ENCODE results near the gene CCNL2. TPM values are rescaled to one million over a fixed set of nuclear protein-coding genes. Genes with fewer than 3 reads are reported as not detected.

CCNL2 gene
- total and polyA plus RNA-seq, 2 of the 13 experiments (the other 11 are each of a cell fraction or from before 2014, with no cell fraction given), result 105 to 340 TPM

GRCh38 chr1:1425426-1425752 is 26.3 kb upstream of the CCNL2 start (continued):
- TF ChIP-seq HMG20B (CRISPR knock-in tag; conservative IDR thresholded peaks at IDR 0.05) (no peak), ZBTB7A (CRISPR knock-in tag; IDR thresholded peaks at IDR 0.05) (0 out of 2 replicates have a peak, but pooled peaks have one; percentile 8), RFX3 (CRISPR knock-in tag; IDR thresholded peaks at IDR 0.05) (no peak), SCMH1 (CRISPR knock-in tag; IDR thresholded peaks at IDR 0.05; ENCODE audit: borderline replicate concordance) (no peak), RCOR2 (CRISPR knock-in tag; IDR thresholded peaks at IDR 0.05) (no peak), ZNF331 (CRISPR knock-in tag; IDR thresholded peaks at IDR 0.05) (0 out of 2 replicates have a peak, but pooled peaks have one; percentile 3), BCL3 (CRISPR knock-in tag; IDR thresholded peaks at IDR 0.05) (no peak), ZNF343 (CRISPR knock-in tag; IDR thresholded peaks at IDR 0.05) (no peak), ZIK1 (CRISPR knock-in tag; IDR thresholded peaks at IDR 0.05; ENCODE audit: borderline replicate concordance, low read depth) (no peak), RFX1 (IDR thresholded peaks at IDR 0.05) (no peak), DBP (CRISPR knock-in tag; IDR thresholded peaks at IDR 0.05; ENCODE audit: not compliant biosample characterization) (no peak), ZFP37 (CRISPR knock-in tag; IDR thresholded peaks at IDR 0.05; ENCODE audit: borderline replicate concordance) (no peak), KMT2B (CRISPR knock-in tag; IDR thresholded peaks at IDR 0.05) (no peak), CBX5 (CRISPR knock-in tag; IDR thresholded peaks at IDR 0.05; ENCODE audit: borderline replicate concordance) (no peak), NCOA1 (CRISPR knock-in tag; IDR thresholded peaks at IDR 0.05) (no peak)
- TF ChIP-seq, protein P1, sequence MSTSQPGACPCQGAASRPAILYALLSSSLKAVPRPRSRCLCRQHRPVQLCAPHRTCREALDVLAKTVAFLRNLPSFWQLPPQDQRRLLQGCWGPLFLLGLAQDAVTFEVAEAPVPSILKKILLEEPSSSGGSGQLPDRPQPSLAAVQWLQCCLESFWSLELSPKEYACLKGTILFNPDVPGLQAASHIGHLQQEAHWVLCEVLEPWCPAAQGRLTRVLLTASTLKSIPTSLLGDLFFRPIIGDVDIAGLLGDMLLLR (CRISPR knock-in tag; IDR thresholded peaks at IDR 0.05), result no peak
- TF ChIP-seq, protein P2, sequence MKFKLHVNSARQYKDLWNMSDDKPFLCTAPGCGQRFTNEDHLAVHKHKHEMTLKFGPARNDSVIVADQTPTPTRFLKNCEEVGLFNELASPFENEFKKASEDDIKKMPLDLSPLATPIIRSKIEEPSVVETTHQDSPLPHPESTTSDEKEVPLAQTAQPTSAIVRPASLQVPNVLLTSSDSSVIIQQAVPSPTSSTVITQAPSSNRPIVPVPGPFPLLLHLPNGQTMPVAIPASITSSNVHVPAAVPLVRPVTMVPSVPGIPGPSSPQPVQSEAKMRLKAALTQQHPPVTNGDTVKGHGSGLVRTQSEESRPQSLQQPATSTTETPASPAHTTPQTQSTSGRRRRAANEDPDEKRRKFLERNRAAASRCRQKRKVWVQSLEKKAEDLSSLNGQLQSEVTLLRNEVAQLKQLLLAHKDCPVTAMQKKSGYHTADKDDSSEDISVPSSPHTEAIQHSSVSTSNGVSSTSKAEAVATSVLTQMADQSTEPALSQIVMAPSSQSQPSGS (CRISPR knock-in tag; IDR thresholded peaks at IDR 0.05), result no peak
